Measurements from ENCODE around the gene SLC35F1.

SLC35F1 gene

DNA sequence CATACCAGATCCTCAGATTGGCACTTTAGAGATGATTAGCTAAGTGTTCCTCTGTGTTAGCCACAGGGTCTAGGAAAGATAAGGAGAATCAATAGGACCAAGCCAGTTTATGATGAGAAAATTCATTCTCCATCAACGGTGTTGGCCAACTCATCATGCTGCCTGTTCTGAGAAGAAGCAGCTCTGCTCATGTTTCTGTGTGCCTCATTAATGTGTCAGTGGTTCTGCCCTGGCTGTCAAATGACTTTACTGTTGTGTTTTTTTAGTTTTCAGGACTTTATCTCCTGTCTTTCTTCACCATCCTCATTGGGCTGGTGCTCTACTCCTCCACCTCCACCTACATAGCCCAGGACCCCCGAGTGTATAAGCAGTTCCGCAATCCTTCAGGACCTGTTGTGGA, 406.7 kb downstream of the SLC35F1 start:
- no peaks in the 10 kb centered on the region for H4K20me1 ChIP-seq (ENCODE audit: insufficient read depth, low read length)
- H3K27ac ChIP-seq (ENCODE audit: low read length): no peak overlapping the region
- no peak overlapping the region for H2AFZ ChIP-seq (ENCODE audit: low read depth, low read length)
- H3K36me3 ChIP-seq (ENCODE audit: insufficient read depth, low read length): no peaks in the 10 kb centered on the region
- no peak overlapping the region for H3K4me2 ChIP-seq (ENCODE audit: insufficient read depth, low read length)
- TF ChIP-seq EZH2 (IDR thresholded peaks at IDR 0.05; ENCODE audit: borderline replicate concordance, low read depth, low read length, severe bottlenecking): no peak
- TF ChIP-seq, protein P1, sequence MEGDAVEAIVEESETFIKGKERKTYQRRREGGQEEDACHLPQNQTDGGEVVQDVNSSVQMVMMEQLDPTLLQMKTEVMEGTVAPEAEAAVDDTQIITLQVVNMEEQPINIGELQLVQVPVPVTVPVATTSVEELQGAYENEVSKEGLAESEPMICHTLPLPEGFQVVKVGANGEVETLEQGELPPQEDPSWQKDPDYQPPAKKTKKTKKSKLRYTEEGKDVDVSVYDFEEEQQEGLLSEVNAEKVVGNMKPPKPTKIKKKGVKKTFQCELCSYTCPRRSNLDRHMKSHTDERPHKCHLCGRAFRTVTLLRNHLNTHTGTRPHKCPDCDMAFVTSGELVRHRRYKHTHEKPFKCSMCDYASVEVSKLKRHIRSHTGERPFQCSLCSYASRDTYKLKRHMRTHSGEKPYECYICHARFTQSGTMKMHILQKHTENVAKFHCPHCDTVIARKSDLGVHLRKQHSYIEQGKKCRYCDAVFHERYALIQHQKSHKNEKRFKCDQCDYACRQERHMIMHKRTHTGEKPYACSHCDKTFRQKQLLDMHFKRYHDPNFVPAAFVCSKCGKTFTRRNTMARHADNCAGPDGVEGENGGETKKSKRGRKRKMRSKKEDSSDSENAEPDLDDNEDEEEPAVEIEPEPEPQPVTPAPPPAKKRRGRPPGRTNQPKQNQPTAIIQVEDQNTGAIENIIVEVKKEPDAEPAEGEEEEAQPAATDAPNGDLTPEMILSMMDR (IDR thresholded peaks at IDR 0.05; ENCODE audit: borderline replicate concordance, extremely low read depth, low read length, poor library complexity, severe bottlenecking): no peak
- H3K79me2 ChIP-seq (ENCODE audit: insufficient read depth, low read length): no peaks in the 10 kb centered on the region
- H3K9ac ChIP-seq (ENCODE audit: low read depth, low read length): no peak overlapping the region
- peaks cover 2% of the 10 kb centered on the region for H3K27me3 ChIP-seq (ENCODE audit: insufficient read depth, low read length, poor library complexity)
- no peaks in the 10 kb centered on the region for H3K9me3 ChIP-seq (ENCODE audit: insufficient read depth, low read length, severe bottlenecking)
- no peaks in the 10 kb centered on the region for H3K4me1 ChIP-seq (ENCODE audit: insufficient read depth, low read length)
- no peak for DNase-seq
- ATAC-seq (ENCODE audit: insufficient read depth, low read depth): no peak
- H3K4me3 ChIP-seq (ENCODE audit: low read depth in 1 of 2, low read length in 2 of 2): no peak overlapping the region

DNA sequence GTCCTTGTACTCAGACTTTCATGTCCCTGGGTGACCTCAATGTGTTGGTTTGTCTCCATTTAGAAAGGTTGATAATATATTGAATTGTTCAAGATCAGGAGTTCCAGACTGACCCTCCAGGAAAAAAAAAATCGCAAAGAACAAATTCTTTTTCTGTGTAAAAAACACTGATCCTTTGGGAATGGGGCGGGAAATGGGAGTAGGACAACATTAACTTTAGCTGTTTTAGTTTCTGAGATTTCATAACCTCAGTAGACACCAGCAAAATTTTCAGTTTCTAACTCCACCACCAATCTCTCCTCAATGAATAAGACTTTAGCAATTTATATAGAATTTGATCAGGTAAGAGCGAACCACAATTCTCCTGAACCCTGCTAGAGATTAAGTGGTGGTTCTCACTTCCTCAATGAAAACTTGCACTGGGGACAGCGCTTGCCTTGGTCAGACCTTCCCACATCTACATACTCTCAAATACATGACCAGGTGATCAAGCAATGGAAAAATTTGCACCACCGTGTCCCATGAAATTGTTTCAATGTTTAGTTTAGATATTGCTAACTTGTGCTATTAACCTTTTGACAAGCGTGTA, 409.8 kb downstream of the SLC35F1 start:
- Histone ChIP-seq H3K79me2 (ENCODE audit: insufficient read depth, low read length) (no peaks in the 10 kb centered on the region), H3K27me3 (ENCODE audit: insufficient read depth, low read length, poor library complexity) (peaks cover 2% of the 10 kb centered on the region), H3K4me1 (ENCODE audit: insufficient read depth, low read length) (no peaks in the 10 kb centered on the region), H3K9ac (ENCODE audit: low read depth, low read length) (no peak overlapping the region), H2AFZ (ENCODE audit: low read depth, low read length) (no peak overlapping the region), H3K4me2 (ENCODE audit: insufficient read depth, low read length) (no peak overlapping the region), H3K36me3 (ENCODE audit: insufficient read depth, low read length) (no peaks in the 10 kb centered on the region), H3K4me3 (ENCODE audit: low read depth in 1 of 2, low read length in 2 of 2) (no peak overlapping the region), H3K27ac (ENCODE audit: low read length) (no peak overlapping the region), H4K20me1 (ENCODE audit: insufficient read depth, low read length) (no peaks in the 10 kb centered on the region), H3K9me3 (ENCODE audit: insufficient read depth, low read length, severe bottlenecking) (no peaks in the 10 kb centered on the region)
- TF ChIP-seq EZH2 (IDR thresholded peaks at IDR 0.05; ENCODE audit: borderline replicate concordance, low read depth, low read length, severe bottlenecking): no peak
- TF ChIP-seq, protein P1 (IDR thresholded peaks at IDR 0.05; ENCODE audit: borderline replicate concordance, extremely low read depth, low read length, poor library complexity, severe bottlenecking): no peak
- DNase-seq (no peak), ATAC-seq (ENCODE audit: insufficient read depth, low read depth) (no peak)

DNA sequence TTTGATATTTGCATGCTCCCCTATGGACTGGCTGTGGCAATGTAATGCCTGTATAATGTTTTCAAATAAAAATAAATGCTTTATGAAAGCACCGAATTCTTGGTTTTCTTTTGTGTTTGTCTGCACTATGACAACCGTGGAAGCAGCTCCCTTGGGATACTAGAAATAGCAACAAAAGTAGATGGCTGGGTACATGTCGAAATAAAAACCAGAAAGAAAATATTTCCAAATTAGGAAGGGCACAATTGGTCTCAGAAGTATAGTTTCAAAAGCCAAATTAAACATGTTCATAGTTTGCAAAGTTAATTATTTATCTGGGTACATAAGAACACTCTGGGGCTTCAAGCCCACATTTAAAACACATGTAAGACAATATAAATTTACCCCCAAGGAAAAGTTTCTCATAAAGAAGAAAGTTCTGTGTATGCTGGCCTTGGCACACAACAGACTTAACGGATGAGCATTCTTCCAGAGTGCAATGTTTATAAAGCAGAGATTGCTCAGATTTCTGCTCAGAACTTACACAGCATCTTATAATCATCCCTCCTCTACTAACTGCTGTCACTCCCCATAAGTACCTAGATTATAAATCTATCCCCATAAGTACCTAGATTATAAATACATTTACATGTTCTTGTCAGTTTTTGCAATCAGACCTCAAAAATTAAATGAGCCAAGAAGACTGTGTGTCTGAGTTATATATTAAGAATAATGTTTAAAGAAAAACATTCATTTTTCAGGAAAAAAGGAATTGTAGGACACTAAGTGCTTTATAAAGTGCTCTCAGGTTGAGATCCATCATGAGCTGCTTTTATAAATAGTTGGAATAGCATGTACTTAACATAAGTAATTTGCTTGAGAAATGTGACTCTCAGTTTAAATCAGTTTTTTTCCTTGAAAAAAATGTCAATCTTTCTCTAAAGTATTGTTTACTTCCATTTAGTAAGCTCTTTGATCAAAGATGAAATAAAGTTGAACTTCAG, 410.8 kb downstream of the SLC35F1 start:
- Histone ChIP-seq H3K36me3 (ENCODE audit: insufficient read depth, low read length) (no peaks in the 10 kb centered on the region), H3K9ac (ENCODE audit: low read depth, low read length) (no peak overlapping the region), H3K4me2 (ENCODE audit: insufficient read depth, low read length) (no peak overlapping the region), H2AFZ (ENCODE audit: low read depth, low read length) (no peak overlapping the region), H3K27ac (ENCODE audit: low read length) (no peak overlapping the region), H3K79me2 (ENCODE audit: insufficient read depth, low read length) (no peaks in the 10 kb centered on the region), H3K4me1 (ENCODE audit: insufficient read depth, low read length) (no peaks in the 10 kb centered on the region), H4K20me1 (ENCODE audit: insufficient read depth, low read length) (no peaks in the 10 kb centered on the region), H3K27me3 (ENCODE audit: insufficient read depth, low read length, poor library complexity) (peaks cover 2% of the 10 kb centered on the region), H3K4me3 (ENCODE audit: low read depth in 1 of 2, low read length in 2 of 2) (no peak overlapping the region), H3K9me3 (ENCODE audit: insufficient read depth, low read length, severe bottlenecking) (no peaks in the 10 kb centered on the region)
- no peak for DNase-seq
- no peak for ATAC-seq (ENCODE audit: insufficient read depth, low read depth)
- TF ChIP-seq, protein P1 (IDR thresholded peaks at IDR 0.05; ENCODE audit: borderline replicate concordance, extremely low read depth, low read length, poor library complexity, severe bottlenecking): no peak
- TF ChIP-seq EZH2 (IDR thresholded peaks at IDR 0.05; ENCODE audit: borderline replicate concordance, low read depth, low read length, severe bottlenecking): no peak
